Keratinocyte (primary cell): Measurements from ENCODE around the gene L3MBTL4.

Source experiments
- EZH2 ChIP-seq: IDR thresholded peaks from one replicate; pipeline ENCODE4 v1.6.1; 2012; ENCODE audit warnings: inconsistent platforms, mild to moderate bottlenecking, low read length, moderate library complexity
- TF ChIP-seq, protein P1 (sequence below), 3 experiments: IDR thresholded peaks in 1 of 3; conservative IDR thresholded peaks in 1 of 3; optimal IDR thresholded peaks in 1 of 3; 2 replicates in 2 of 3; 3 replicates in 1 of 3; pipeline versions ENCODE3 to v1.5.1; 2011; ENCODE audit warnings: low read length in 3 of 3, mild to moderate bottlenecking in 3 of 3, moderate library complexity in 2 of 3, control low read depth in 1 of 3, inconsistent platforms in 1 of 3; ENCODE audit not compliant: insufficient read depth in 2 of 3; ENCODE audit errors: extremely low read depth in 1 of 3

DNA sequence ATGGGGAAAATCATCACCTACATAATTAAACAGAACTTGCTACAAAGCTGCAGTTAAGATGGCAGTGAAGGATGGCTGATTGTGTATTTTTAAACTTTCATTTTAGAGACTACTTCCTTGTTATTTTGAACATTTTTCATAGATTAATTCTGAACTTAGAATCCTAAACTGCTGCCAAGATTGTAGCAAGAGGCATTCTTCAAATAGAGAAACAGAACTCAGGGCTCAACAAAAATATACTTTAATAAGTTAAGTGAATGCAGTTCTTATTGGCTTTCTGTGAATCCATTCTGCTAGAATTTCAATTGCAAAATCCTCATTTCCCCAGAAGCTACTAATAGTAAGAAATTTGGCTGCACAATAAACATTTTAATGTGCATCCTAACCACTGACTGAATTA, 160.3 kb downstream of the L3MBTL4 start:
- no peak for TF ChIP-seq EZH2
- TF ChIP-seq, protein P1, sequence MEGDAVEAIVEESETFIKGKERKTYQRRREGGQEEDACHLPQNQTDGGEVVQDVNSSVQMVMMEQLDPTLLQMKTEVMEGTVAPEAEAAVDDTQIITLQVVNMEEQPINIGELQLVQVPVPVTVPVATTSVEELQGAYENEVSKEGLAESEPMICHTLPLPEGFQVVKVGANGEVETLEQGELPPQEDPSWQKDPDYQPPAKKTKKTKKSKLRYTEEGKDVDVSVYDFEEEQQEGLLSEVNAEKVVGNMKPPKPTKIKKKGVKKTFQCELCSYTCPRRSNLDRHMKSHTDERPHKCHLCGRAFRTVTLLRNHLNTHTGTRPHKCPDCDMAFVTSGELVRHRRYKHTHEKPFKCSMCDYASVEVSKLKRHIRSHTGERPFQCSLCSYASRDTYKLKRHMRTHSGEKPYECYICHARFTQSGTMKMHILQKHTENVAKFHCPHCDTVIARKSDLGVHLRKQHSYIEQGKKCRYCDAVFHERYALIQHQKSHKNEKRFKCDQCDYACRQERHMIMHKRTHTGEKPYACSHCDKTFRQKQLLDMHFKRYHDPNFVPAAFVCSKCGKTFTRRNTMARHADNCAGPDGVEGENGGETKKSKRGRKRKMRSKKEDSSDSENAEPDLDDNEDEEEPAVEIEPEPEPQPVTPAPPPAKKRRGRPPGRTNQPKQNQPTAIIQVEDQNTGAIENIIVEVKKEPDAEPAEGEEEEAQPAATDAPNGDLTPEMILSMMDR (optimal IDR thresholded peaks at IDR 0.05 in 1 of 3, IDR thresholded peaks at IDR 0.05 in 1 of 3, conservative IDR thresholded peaks at IDR 0.05 in 1 of 3; ENCODE audit: extremely low read depth in 1 of 3, insufficient read depth in 2 of 3, low read length in 3 of 3) = no peak
